Activated CD4-positive, alpha-beta T cell treated with anti-CD3 and anti-CD28 coated beads, Interleukin-2, amount 10 ng/mL, durations not matched to agents 7 days and 5 days (primary cell): ENCODE results near the gene CXCL12. TPM values are rescaled to one million over a fixed set of nuclear protein-coding genes. Genes with fewer than 3 reads are reported as not detected.

Experiments
- CTCF ChIA-PET: fragments of 350-600 bp; sonication (Branson Sonifier 250); formaldehyde crosslinking; loops from one replicate; lab custom pipeline; 2021; ENCODE audit warnings: antibody characterized with exemption; lab: Charles Lee
- POLR2A ChIA-PET: fragments of 350-600 bp; sonication (Branson Sonifier 250); formaldehyde crosslinking; loops from one replicate; lab custom pipeline; 2021; ENCODE audit warnings: antibody characterized with exemption; lab: Charles Lee
- DNase-seq: peaks from one replicate; pipeline ENCODE4 v3.0.0-alpha.2; 2020
- H3K27ac Mint-ChIP-seq: one replicate; pipeline ENCODE4 v1.8.0; 2021; ENCODE audit warnings: mild to moderate bottlenecking, moderate library complexity, mixed read lengths
- H3K27me3 Mint-ChIP-seq: one replicate; pipeline ENCODE4 v1.8.0; 2021; ENCODE audit warnings: mixed read lengths
- H3K36me3 Mint-ChIP-seq: one replicate; pipeline ENCODE4 v1.8.0; 2021; ENCODE audit warnings: low read depth, mixed read lengths
- H3K4me1 Mint-ChIP-seq: one replicate; pipeline ENCODE4 v1.8.0; 2021; ENCODE audit warnings: mixed read lengths
- H3K4me3 Mint-ChIP-seq: one replicate; pipeline ENCODE4 v1.8.0; 2021; ENCODE audit warnings: mild to moderate bottlenecking, moderate library complexity, mixed read lengths
- H3K9me3 Mint-ChIP-seq: one replicate; pipeline ENCODE4 v1.8.0; 2021; ENCODE audit warnings: mixed read lengths
- total RNA-seq, 2 experiments: library from RNA; stranded (reverse); gene quantifications; one replicate each; pipeline ENCODE4 v1.2.3, GENCODE V29; 2021

Gene CXCL12
- total RNA-seq, 2 experiments from 2014 or later, result not detected

GRCh38 chr10:44388641-44389040 is 3.7 kb upstream of the CXCL12 start:
- Mint-ChIP-seq H3K4me1 (peaks cover 2% of the 10 kb centered on the region), H3K9me3 (no peaks in the 10 kb centered on the region), H3K4me3 (no peak overlapping the region), H3K36me3 (no peaks in the 10 kb centered on the region), H3K27me3 (peaks cover 21% of the 10 kb centered on the region), H3K27ac (no peak overlapping the region)
- POLR2A ChIA-PET, result no interaction called here
- DNase-seq, result no peak
- CTCF ChIA-PET, result no interaction called here

- Mint-ChIP-seq H3K4me3 (no peak overlapping the region), H3K27ac (no peak overlapping the region), H3K36me3 (no peaks in the 10 kb centered on the region), H3K9me3 (no peaks in the 10 kb centered on the region), H3K4me1 (peaks cover 4% of the 10 kb centered on the region), H3K27me3 (peaks cover 27% of the 10 kb centered on the region)
- DNase-seq, result no peak
- ChIA-PET POLR2A (no interaction called here), CTCF (no interaction called here)
Measured at GRCh38 chr10:44387853-44388251, 3.0 kb upstream of the CXCL12 start.

GRCh38 chr10:44386546-44387052 is 1.7 kb upstream of the CXCL12 start:
- H3K9me3 Mint-ChIP-seq, result no peaks in the 10 kb centered on the region
- DNase-seq, result peak; percentile 16
- H3K27ac Mint-ChIP-seq, result no peak overlapping the region
- H3K4me3 Mint-ChIP-seq, result no peak overlapping the region
- peaks cover 4% of the 10 kb centered on the region for H3K4me1 Mint-ChIP-seq
- H3K36me3 Mint-ChIP-seq, result no peaks in the 10 kb centered on the region
- ChIA-PET CTCF (interaction anchor here (0.6 to 1.6 kb wide), 3 partner anchors 11 to 697 kb away, joined by 4 to 6 read pairs (median 4); no protein-coding TSS in a partner anchor), POLR2A (no interaction called here)
- H3K27me3 Mint-ChIP-seq, result peaks cover 26% of the 10 kb centered on the region

GRCh38 chr10:44385696-44386441 is 972 bp upstream of the CXCL12 start:
- no peak overlapping the region for H3K27ac Mint-ChIP-seq
- DNase-seq, result no peak
- H3K27me3 Mint-ChIP-seq, result peaks cover 26% of the 10 kb centered on the region
- no peaks in the 10 kb centered on the region for H3K9me3 Mint-ChIP-seq
- POLR2A ChIA-PET, result no interaction called here
- no peaks in the 10 kb centered on the region for H3K36me3 Mint-ChIP-seq
- CTCF ChIA-PET, result interaction anchor here (0.7 to 1.6 kb wide), 2 partner anchors 696 to 714 kb away, joined by 3 to 6 read pairs; no protein-coding TSS in a partner anchor
- peaks cover 4% of the 10 kb centered on the region for H3K4me1 Mint-ChIP-seq
- H3K4me3 Mint-ChIP-seq, result peak overlapping the region; percentile 34

- CTCF ChIA-PET, result interaction anchor here (1.6 kb wide), 1 partner anchor 16 kb away, joined by 4 read pairs; no protein-coding TSS in a partner anchor
- H3K9me3 Mint-ChIP-seq, result no peaks in the 10 kb centered on the region
- DNase-seq, result no peak
- H3K27me3 Mint-ChIP-seq, result peaks cover 26% of the 10 kb centered on the region
- POLR2A ChIA-PET, result no interaction called here
- H3K27ac Mint-ChIP-seq, result no peak overlapping the region
- H3K4me3 Mint-ChIP-seq, result no peak overlapping the region
- no peaks in the 10 kb centered on the region for H3K36me3 Mint-ChIP-seq
- peaks cover 4% of the 10 kb centered on the region for H3K4me1 Mint-ChIP-seq
Measured at GRCh38 chr10:44384601-44385025, 284 bp downstream of the CXCL12 start.

- H3K4me1 Mint-ChIP-seq, result peaks cover 4% of the 10 kb centered on the region
- ChIA-PET POLR2A (no interaction called here), CTCF (interaction anchor here (1.6 kb wide), 1 partner anchor 17 kb away, joined by 4 read pairs; no protein-coding TSS in a partner anchor)
- DNase-seq, result no peak
- no peaks in the 10 kb centered on the region for H3K36me3 Mint-ChIP-seq
- no peaks in the 10 kb centered on the region for H3K9me3 Mint-ChIP-seq
- H3K4me3 Mint-ChIP-seq, result no peak overlapping the region
- H3K27me3 Mint-ChIP-seq, result peaks cover 26% of the 10 kb centered on the region
- no peak overlapping the region for H3K27ac Mint-ChIP-seq
Measured at GRCh38 chr10:44383749-44384600, 922 bp downstream of the CXCL12 start.

- Mint-ChIP-seq H3K4me1 (peaks cover 4% of the 10 kb centered on the region), H3K27ac (no peak overlapping the region), H3K27me3 (peaks cover 26% of the 10 kb centered on the region), H3K4me3 (no peak overlapping the region), H3K36me3 (no peaks in the 10 kb centered on the region), H3K9me3 (no peaks in the 10 kb centered on the region)
- ChIA-PET CTCF (interaction anchor here (1.6 kb wide), 1 partner anchor 18 kb away, joined by 4 read pairs; no protein-coding TSS in a partner anchor), POLR2A (no interaction called here)
- no peak for DNase-seq
Measured at GRCh38 chr10:44382981-44383748, 1.7 kb downstream of the CXCL12 start.

- H3K36me3 Mint-ChIP-seq, result no peaks in the 10 kb centered on the region
- ChIA-PET CTCF (no interaction called here), POLR2A (no interaction called here)
- no peaks in the 10 kb centered on the region for H3K9me3 Mint-ChIP-seq
- H3K27me3 Mint-ChIP-seq, result peaks cover 26% of the 10 kb centered on the region
- H3K27ac Mint-ChIP-seq, result no peak overlapping the region
- H3K4me1 Mint-ChIP-seq, result peaks cover 4% of the 10 kb centered on the region
- H3K4me3 Mint-ChIP-seq, result no peak overlapping the region
- DNase-seq, result no peak
Measured at GRCh38 chr10:44382131-44382858, 2.6 kb downstream of the CXCL12 start.

GRCh38 chr10:44380829-44381600 is 3.9 kb downstream of the CXCL12 start:
- DNase-seq, result no peak
- Mint-ChIP-seq H3K4me3 (no peak overlapping the region), H3K36me3 (no peaks in the 10 kb centered on the region), H3K9me3 (no peaks in the 10 kb centered on the region), H3K27me3 (peaks cover 22% of the 10 kb centered on the region), H3K27ac (no peak overlapping the region), H3K4me1 (peaks cover 4% of the 10 kb centered on the region)
- ChIA-PET POLR2A (no interaction called here), CTCF (interaction anchor here (1.1 kb wide), 1 partner anchor 42 kb away, joined by 3 read pairs; no protein-coding TSS in a partner anchor)

GRCh38 chr10:44379907-44380306 is 5.0 kb downstream of the CXCL12 start:
- Mint-ChIP-seq H3K27ac (no peak overlapping the region), H3K27me3 (peaks cover 14% of the 10 kb centered on the region), H3K9me3 (no peaks in the 10 kb centered on the region), H3K36me3 (no peaks in the 10 kb centered on the region), H3K4me1 (peaks cover 1% of the 10 kb centered on the region), H3K4me3 (no peak overlapping the region)
- ChIA-PET CTCF (no interaction called here), POLR2A (no interaction called here)
- no peak for DNase-seq

GRCh38 chr10:44378626-44379025 is 6.3 kb downstream of the CXCL12 start:
- Mint-ChIP-seq H3K27ac (no peak overlapping the region), H3K4me3 (no peak overlapping the region), H3K27me3 (peaks cover 10% of the 10 kb centered on the region), H3K36me3 (no peaks in the 10 kb centered on the region), H3K4me1 (peaks cover 1% of the 10 kb centered on the region), H3K9me3 (no peaks in the 10 kb centered on the region)
- no peak for DNase-seq
- ChIA-PET CTCF (no interaction called here), POLR2A (no interaction called here)
